Gastrocnemius medialis (tissue), 4 donors: ENCODE results near the gene TGFBR1. TPM values are rescaled to one million over a fixed set of nuclear protein-coding genes. Genes with fewer than 3 reads are reported as not detected.

Source experiments
- ATAC-seq, 2 donors: fragments of 150-250 bp; one replicate each; pipeline ENCODE4 v1.9.1; 2016
- DNase-seq, 2 donors: peaks; one replicate each; pipeline ENCODE4 v3.0.0-alpha.2; 2019
- H3K27ac ChIP-seq, 4 donors: fragments of 200-600 bp; sonication (generic); 1 replicate in 1 of 4; 2 replicates in 3 of 4; pipeline ENCODE4 v1.5.1; 2016 to 2018; ENCODE audit warnings: mild to moderate bottlenecking in 2 of 4, moderate library complexity in 1 of 4
- H3K27me3 ChIP-seq, 3 donors: fragments of 200-600 bp; sonication (generic) in 2 of 3; 1 replicate in 1 of 3; 2 replicates in 2 of 3; pipeline versions ENCODE4 v1.5.1 to v1.6.0; 2016 to 2019; ENCODE audit warnings: mild to moderate bottlenecking in 1 of 3, moderate library complexity in 1 of 3
- H3K36me3 ChIP-seq, 2 donors: fragments of 200-600 bp; sonication (generic) in 1 of 2; one replicate each; pipeline ENCODE4 v1.5.1; 2017 to 2018
- H3K4me1 ChIP-seq, 2 donors: fragments of 200-600 bp; sonication (generic) in 1 of 2; one replicate each; pipeline ENCODE4 v1.5.1; 2016 to 2017; ENCODE audit warnings: mild to moderate bottlenecking in 2 of 2
- H3K4me3 ChIP-seq, 4 donors: fragments of 200-600 bp; sonication (generic) in 3 of 4; 1 replicate in 1 of 4; 2 replicates in 3 of 4; pipeline ENCODE4 v1.5.1; 2016 to 2019; ENCODE audit warnings: mild to moderate bottlenecking in 2 of 4
- H3K9me3 ChIP-seq, 3 donors: fragments of 200-600 bp; sonication (generic) in 2 of 3; 1 replicate in 1 of 3; 2 replicates in 2 of 3; pipeline ENCODE4 v1.5.1; 2016 to 2019
- POLR2A ChIP-seq, 2 donors: fragments of 450-650 bp; IDR thresholded peaks; one replicate each; pipeline ENCODE4 v1.6.1; 2017; ENCODE audit warnings: antibody characterized with exemption in 2 of 2, mild to moderate bottlenecking in 2 of 2, moderate library complexity in 2 of 2
- in situ Hi-C, 4 donors: fragments of 200-750 bp; cut with MboI; loops; one replicate each; pipeline versions ENCODE4 v1.15.0 to v1.8.0; 2017; ENCODE audit warnings: low sequenced_read_pairs in 4 of 4
- intact Hi-C: fragments of 100-400 bp; cut with DNase I; formaldehyde crosslinking; loops from one replicate; pipeline ENCODE4 v1.15.1; 2023; ENCODE audit warnings: low total_unique reads
- total RNA-seq, 4 donors: library from RNA; depleted of rRNA; stranded (reverse); fragments of >200 nt; gene quantifications; one replicate each; pipeline versions ENCODE4 v1.1.0 to v1.2.3, GENCODE V29; 2016
- TF ChIP-seq, protein P1 (sequence below), 5 experiments: fragments of 450-650 bp in 3 of 5; fragments of 200-600 bp in 2 of 5; sonication (generic) in 2 of 5; IDR thresholded peaks in 4 of 5; conservative IDR thresholded peaks in 1 of 5; 1 replicate in 4 of 5; 2 replicates in 1 of 5; pipeline ENCODE4 v1.5.1; 2016 to 2019; ENCODE audit warnings: antibody characterized with exemption in 5 of 5, mild to moderate bottlenecking in 3 of 5, moderate library complexity in 3 of 5

TGFBR1 gene
- total RNA-seq, 4 donors from 2014 or later: 13.5 to 19.0 (median 14.3) TPM

GRCh38 chr9:99130069-99130468 is 25.2 kb downstream of the TGFBR1 start:
- no peak overlapping the region for H3K27ac ChIP-seq
- no peaks in the 10 kb centered on the region for H3K36me3 ChIP-seq
- in situ Hi-C loops: loop anchor here in 3 of 4 donors (10.0 to 25.0 kb wide), 3 partner anchors 135 to 275 kb away; no protein-coding TSS in a partner anchor
- DNase-seq (no peak), ATAC-seq (no peak)
- no peak for TF ChIP-seq POLR2A (IDR thresholded peaks at IDR 0.05)
- TF ChIP-seq, protein P1, sequence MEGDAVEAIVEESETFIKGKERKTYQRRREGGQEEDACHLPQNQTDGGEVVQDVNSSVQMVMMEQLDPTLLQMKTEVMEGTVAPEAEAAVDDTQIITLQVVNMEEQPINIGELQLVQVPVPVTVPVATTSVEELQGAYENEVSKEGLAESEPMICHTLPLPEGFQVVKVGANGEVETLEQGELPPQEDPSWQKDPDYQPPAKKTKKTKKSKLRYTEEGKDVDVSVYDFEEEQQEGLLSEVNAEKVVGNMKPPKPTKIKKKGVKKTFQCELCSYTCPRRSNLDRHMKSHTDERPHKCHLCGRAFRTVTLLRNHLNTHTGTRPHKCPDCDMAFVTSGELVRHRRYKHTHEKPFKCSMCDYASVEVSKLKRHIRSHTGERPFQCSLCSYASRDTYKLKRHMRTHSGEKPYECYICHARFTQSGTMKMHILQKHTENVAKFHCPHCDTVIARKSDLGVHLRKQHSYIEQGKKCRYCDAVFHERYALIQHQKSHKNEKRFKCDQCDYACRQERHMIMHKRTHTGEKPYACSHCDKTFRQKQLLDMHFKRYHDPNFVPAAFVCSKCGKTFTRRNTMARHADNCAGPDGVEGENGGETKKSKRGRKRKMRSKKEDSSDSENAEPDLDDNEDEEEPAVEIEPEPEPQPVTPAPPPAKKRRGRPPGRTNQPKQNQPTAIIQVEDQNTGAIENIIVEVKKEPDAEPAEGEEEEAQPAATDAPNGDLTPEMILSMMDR (IDR thresholded peaks at IDR 0.05 in 4 of 5, conservative IDR thresholded peaks at IDR 0.05 in 1 of 5): no peak
- peaks cover 48 to 50% of the 10 kb centered on the region in 2 donors for H3K4me1 ChIP-seq
- no peak overlapping the region for H3K4me3 ChIP-seq
- no peaks in the 10 kb centered on the region for H3K9me3 ChIP-seq
- intact Hi-C loops: no loop called here
- no peaks in the 10 kb centered on the region for H3K27me3 ChIP-seq

DNA sequence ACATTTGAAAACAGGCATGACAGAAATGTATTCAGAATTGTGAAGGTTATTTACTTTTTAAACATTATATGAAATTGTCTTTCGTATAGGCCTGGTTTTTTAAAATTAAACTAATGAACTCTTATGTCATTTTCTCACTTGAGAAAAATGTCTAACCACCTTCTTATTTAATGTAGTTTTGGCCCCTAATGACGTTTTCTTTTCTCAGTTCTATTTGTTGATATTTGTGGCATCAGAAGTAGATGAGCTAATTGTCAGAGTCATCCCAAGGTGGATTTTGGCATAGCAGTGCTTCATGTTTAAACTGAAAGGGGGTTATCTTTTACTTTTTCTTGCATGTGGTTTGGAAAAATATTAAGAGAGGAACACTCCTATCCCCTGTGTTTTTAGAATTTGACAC is 28.2 kb downstream of the TGFBR1 start:
- H3K27me3 ChIP-seq: no peaks in the 10 kb centered on the region
- in situ Hi-C loops: loop anchor here in 3 of 4 donors (10.0 to 25.0 kb wide), 3 partner anchors 138 to 278 kb away; no protein-coding TSS in a partner anchor
- H3K27ac ChIP-seq: no peak overlapping the region
- TF ChIP-seq POLR2A (IDR thresholded peaks at IDR 0.05): no peak
- TF ChIP-seq, protein P1 (IDR thresholded peaks at IDR 0.05 in 4 of 5, conservative IDR thresholded peaks at IDR 0.05 in 1 of 5): no peak
- H3K4me1 ChIP-seq: peaks cover 49 to 51% of the 10 kb centered on the region in 2 donors
- H3K9me3 ChIP-seq: no peaks in the 10 kb centered on the region
- no peak for ATAC-seq
- H3K4me3 ChIP-seq: no peak overlapping the region
- no peak for DNase-seq
- no peaks in the 10 kb centered on the region for H3K36me3 ChIP-seq
- intact Hi-C loops: no loop called here

- DNase-seq (no peak), ATAC-seq (no peak)
- Histone ChIP-seq H3K9me3 (no peaks in the 10 kb centered on the region), H3K27ac (peak overlapping the region in 1 of 4 donors; percentile 39), H3K4me1 (peaks cover 42 to 46% of the 10 kb centered on the region in 2 donors), H3K27me3 (no peaks in the 10 kb centered on the region), H3K36me3 (no peaks in the 10 kb centered on the region), H3K4me3 (no peak overlapping the region)
- TF ChIP-seq, protein P1 (IDR thresholded peaks at IDR 0.05 in 4 of 5, conservative IDR thresholded peaks at IDR 0.05 in 1 of 5): no peak
- TF ChIP-seq POLR2A (IDR thresholded peaks at IDR 0.05): no peak
- intact Hi-C loops: no loop called here
- in situ Hi-C loops: loop anchor here (5.0 to 25.0 kb wide), 6 partner anchors 138 to 288 kb away; no protein-coding TSS in a partner anchor
These were observed 30.0 kb downstream of the TGFBR1 start for GRCh38 chr9:99134893-99135341.

DNA sequence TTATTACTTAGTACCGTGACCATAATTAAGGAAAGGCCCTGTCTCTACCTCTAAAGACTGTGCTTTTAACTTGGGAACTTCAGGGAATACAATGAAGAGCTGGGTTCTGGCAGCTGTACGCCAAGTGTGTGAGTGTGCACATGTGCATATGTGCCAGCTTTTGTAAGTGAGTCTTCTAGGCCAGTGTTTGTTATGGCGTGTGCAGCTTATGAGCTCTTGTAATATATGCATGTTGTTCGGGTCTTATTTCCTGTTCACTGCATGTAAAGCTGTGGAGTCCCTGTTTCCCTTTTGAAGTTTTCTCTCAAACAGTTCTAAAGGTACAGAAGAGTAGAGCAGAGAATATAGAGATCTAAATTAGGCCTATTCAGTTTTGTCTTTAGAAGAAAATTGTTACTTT is 30.5 kb downstream of the TGFBR1 start:
- no peaks in the 10 kb centered on the region for H3K27me3 ChIP-seq
- in situ Hi-C loops: loop anchor here (5.0 to 25.0 kb wide), 6 partner anchors 138 to 288 kb away; no protein-coding TSS in a partner anchor
- ATAC-seq (no peak), DNase-seq (no peak)
- TF ChIP-seq POLR2A (IDR thresholded peaks at IDR 0.05): no peak
- TF ChIP-seq, protein P1 (IDR thresholded peaks at IDR 0.05 in 4 of 5, conservative IDR thresholded peaks at IDR 0.05 in 1 of 5): no peak
- H3K4me3 ChIP-seq: no peak overlapping the region
- H3K36me3 ChIP-seq: no peaks in the 10 kb centered on the region
- no peaks in the 10 kb centered on the region for H3K9me3 ChIP-seq
- peak overlapping the region in 1 of 4 donors; percentile 39 for H3K27ac ChIP-seq
- peaks cover 41 to 42% of the 10 kb centered on the region in 2 donors for H3K4me1 ChIP-seq
- intact Hi-C loops: no loop called here
